ENCODE measurements around the gene CNOT3. TPM values are rescaled to one million over a fixed set of nuclear protein-coding genes. Genes with fewer than 3 reads are reported as not detected.
"Not testable (repeated sequence)": the region's sequence is repeated elsewhere in the genome, so short reads cannot be mapped to it uniquely, and the experiment has no call there.

The CNOT3 gene
- total RNA-seq, 4 donors from 2014 or later: 21.6 to 30.3 (median 24.8) TPM

GRCh38 chr19:54191011-54191810, 53.6 kb downstream of the CNOT3 start, which contains the start of gene TSEN34:
Gene TSEN34, plus strand, starts transcription at chr19:54191308. Its CDS starts 57 bp downstream, at chr19:54191365.
- 0 to 1% methylated on average over 12 to 57 of the region's 77 CpGs for WGBS, 2 donors
- Histone ChIP-seq H3K27me3 (no peaks in the 10 kb centered on the region), H3K36me3 (peaks cover 0 to 32% (median 7%) of the 10 kb centered on the region in 3 donors)

GRCh38 chr19:54191811-54192453, 54.4 kb downstream of the CNOT3 start:
- TF ChIP-seq EP300 (IDR thresholded peaks at IDR 0.05) (no peak), CTCF (IDR thresholded peaks at IDR 0.05) (no peak), POLR2A (IDR thresholded peaks at IDR 0.05) (no peak)
- Histone ChIP-seq H3K9me3 (no peaks in the 10 kb centered on the region), H3K4me3 (peak overlapping the region; percentile 70 to 90 (median 88)), H3K27me3 (no peaks in the 10 kb centered on the region), H3K36me3 (peaks cover 0 to 28% (median 7%) of the 10 kb centered on the region in 3 donors), H3K4me1 (peaks cover 4 to 27% (median 20%) of the 10 kb centered on the region in 4 donors), H3K27ac (peak overlapping the region; percentile 94 to 99 (median 97))
- WGBS, 2 donors: 63 to 64% methylated on average over 19 of the region's 19 CpGs
- DNase-seq (ENCODE audit: low spot score in 2 of 2): no peak

More at GRCh38 chr19:54191011-54191810, 53.6 kb downstream of the CNOT3 start, which contains the start of gene TSEN34:
- TF ChIP-seq CTCF (IDR thresholded peaks at IDR 0.05): no peak
- TF ChIP-seq POLR2A (IDR thresholded peaks at IDR 0.05): peak; percentile 36 to 66
- TF ChIP-seq EP300 (IDR thresholded peaks at IDR 0.05): peak in 1 of 2 donors; percentile 79
- H3K9me3 ChIP-seq: no peaks in the 10 kb centered on the region
- peak; percentile 71 to 76 for DNase-seq (ENCODE audit: low spot score in 2 of 2)
- H3K4me3 ChIP-seq: peak within 1 kb of the TSS; percentile 70 to 90 (median 88)
- peaks cover 4 to 27% (median 20%) of the 10 kb centered on the region in 4 donors for H3K4me1 ChIP-seq
- peak within 1 kb of the TSS; percentile 94 to 99 (median 97) for H3K27ac ChIP-seq

DNA sequence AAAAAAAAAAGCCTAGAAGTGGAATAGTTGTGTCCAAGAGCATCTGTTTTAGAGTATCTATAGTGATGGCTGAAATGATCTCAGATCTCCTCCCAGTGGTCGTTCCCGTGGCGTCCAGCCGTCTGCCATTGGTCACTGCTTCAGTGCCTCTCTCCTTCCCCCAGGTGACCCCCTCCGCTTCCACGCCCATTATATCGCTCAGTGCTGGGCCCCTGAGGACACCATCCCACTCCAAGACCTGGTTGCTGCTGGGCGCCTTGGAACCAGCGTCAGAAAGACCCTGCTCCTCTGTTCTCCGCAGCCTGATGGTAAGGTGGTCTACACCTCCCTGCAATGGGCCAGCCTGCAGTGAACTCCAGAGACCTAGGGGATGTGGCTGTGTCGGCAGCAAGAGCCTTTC, 55.4 kb downstream of the CNOT3 start:
- Histone ChIP-seq H3K4me1 (peaks cover 4 to 26% (median 19%) of the 10 kb centered on the region in 4 donors), H3K27ac (no peak overlapping the region), H3K9me3 (no peaks in the 10 kb centered on the region), H3K36me3 (peaks cover 0 to 34% (median 7%) of the 10 kb centered on the region in 3 donors), H3K4me3 (no peak overlapping the region), H3K27me3 (no peaks in the 10 kb centered on the region)
- TF ChIP-seq CTCF (IDR thresholded peaks at IDR 0.05) (no peak), EP300 (IDR thresholded peaks at IDR 0.05) (no peak), POLR2A (IDR thresholded peaks at IDR 0.05) (no peak)
- DNase-seq (ENCODE audit: low spot score in 2 of 2): no peak
- 84 to 92% methylated on average over 11 of the region's 11 CpGs for WGBS, 2 donors

GRCh38 chr19:54194463-54194862, 56.9 kb downstream of the CNOT3 start:
- 93% methylated on average over 12 of the region's 12 CpGs for WGBS, 2 donors
- DNase-seq (ENCODE audit: low spot score in 2 of 2); H3K9me3 ChIP-seq: not testable (repeated sequence)

GRCh38 chr19:54196536-54196935, 59.0 kb downstream of the CNOT3 start:
- Histone ChIP-seq H3K27ac (no peak overlapping the region), H3K4me1 (peaks cover 4 to 22% (median 13%) of the 10 kb centered on the region in 4 donors), H3K4me3 (no peak overlapping the region), H3K9me3 (no peaks in the 10 kb centered on the region), H3K27me3 (no peaks in the 10 kb centered on the region), H3K36me3 (peaks cover 0 to 37% (median 7%) of the 10 kb centered on the region in 3 donors)
- 92 to 94% methylated on average over 7 of the region's 7 CpGs for WGBS, 2 donors
- no peak for DNase-seq (ENCODE audit: low spot score in 2 of 2)
- TF ChIP-seq CTCF (IDR thresholded peaks at IDR 0.05) (no peak), EP300 (IDR thresholded peaks at IDR 0.05) (no peak), POLR2A (IDR thresholded peaks at IDR 0.05) (no peak)

More at GRCh38 chr19:54194463-54194862, 56.9 kb downstream of the CNOT3 start:
- not testable (repeated sequence) for H3K4me3 ChIP-seq, H3K27me3 ChIP-seq, H3K27ac ChIP-seq
- H3K4me1 ChIP-seq: peaks cover 4 to 15% (median 9%) of the 10 kb centered on the region in 4 donors
- peaks cover 0 to 34% (median 7%) of the 10 kb centered on the region in 3 donors for H3K36me3 ChIP-seq
